RWPE1 (cell line): ENCODE measurements around the gene MAP1S.

Source experiments
- CTCF ChIA-PET: fragments of 350-600 bp; sonication (Branson Sonifier 250); formaldehyde crosslinking; extraction: SDS; loops from one replicate; lab custom pipeline; 2021; lab: Yijun Ruan, JAX
- POLR2A ChIA-PET: fragments of 400-600 bp; formaldehyde crosslinking; extraction: SDS; loops from one replicate; lab custom pipeline; 2020; ENCODE audit warnings: antibody characterized with exemption; ENCODE audit not compliant: low non-redundant PET; lab: Yijun Ruan, JAX
- DNase-seq: peaks from one replicate; pipeline ENCODE4 v3.0.0; 2012; ENCODE audit warnings: low spot score
- H3K27ac ChIP-seq: fragments of 450-650 bp; 2 replicates; pipeline ENCODE4 v1.5.1; 2017
- CTCF ChIP-seq: fragments of 450-650 bp; conservative IDR thresholded peaks from 2 replicates; pipeline ENCODE4 v1.5.1; 2017; ENCODE audit warnings: low read depth, mild to moderate bottlenecking

Gene MAP1S

DNA sequence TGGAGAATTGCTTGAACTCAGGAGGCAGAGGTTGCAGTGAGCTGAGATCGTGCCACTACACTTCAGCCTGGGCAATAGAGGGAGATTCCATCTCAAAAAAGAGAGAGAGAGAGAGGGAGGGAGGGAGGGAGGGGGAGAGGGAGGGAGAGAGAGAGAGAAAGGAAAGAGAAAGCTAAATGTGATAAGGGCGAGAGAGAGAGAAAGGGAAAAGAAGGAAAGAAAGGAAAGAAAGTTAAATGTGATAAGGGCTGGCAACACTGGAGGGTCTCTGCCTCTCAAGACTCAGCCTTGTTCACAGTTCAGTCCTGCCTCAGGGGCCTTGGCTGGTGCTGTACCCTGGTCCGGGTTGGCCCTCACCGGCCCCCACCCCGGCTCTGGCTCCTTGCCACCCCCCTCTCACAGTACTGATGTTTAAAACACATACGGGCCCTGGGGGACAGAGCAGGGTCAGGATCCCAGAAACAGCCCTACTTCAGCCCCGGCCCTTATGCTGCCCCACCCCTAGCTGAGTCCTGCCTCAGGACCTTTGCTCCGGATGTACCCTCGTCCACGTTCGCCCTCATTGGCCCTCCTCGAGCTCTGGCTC lies 3.5 kb downstream of the MAP1S start:
- no peak for TF ChIP-seq CTCF
- no peak overlapping the region; the same call in 1 of the 2 replicates for H3K27ac ChIP-seq
- ChIA-PET POLR2A (interaction anchor here (0.7 kb wide), 1 partner anchor 20 kb away, joined by 3 read pairs; no protein-coding TSS in a partner anchor), CTCF (interaction anchor here (0.6 kb wide), 1 partner anchor 12 kb away, joined by 3 read pairs; no protein-coding TSS in a partner anchor)
- DNase-seq: no peak

- ChIA-PET POLR2A (interaction anchor here (0.6 kb wide), 2 partner anchors 14 to 215 kb away, joined by 3 to 4 read pairs; no protein-coding TSS in a partner anchor), CTCF (interaction anchor here (3.0 kb wide), 1 partner anchor 42 kb away, joined by 14 read pairs; no protein-coding TSS in a partner anchor)
- H3K27ac ChIP-seq: no peak overlapping the region
- TF ChIP-seq CTCF: no peak
- DNase-seq: no peak
Observed at GRCh38 chr19:17724655-17725054, 5.4 kb downstream of the MAP1S start.

- no peak overlapping the region for H3K27ac ChIP-seq
- ChIA-PET CTCF (interaction anchor here (0.5 to 3.0 kb wide), 6 partner anchors 15 to 309 kb away, joined by 3 to 14 read pairs (median 6); no protein-coding TSS in a partner anchor), POLR2A (no interaction called here)
- TF ChIP-seq CTCF: no peak; the same call in 1 of the 2 replicates
- no peak for DNase-seq
Observed at GRCh38 chr19:17725422-17726078, 6.3 kb downstream of the MAP1S start.

DNA sequence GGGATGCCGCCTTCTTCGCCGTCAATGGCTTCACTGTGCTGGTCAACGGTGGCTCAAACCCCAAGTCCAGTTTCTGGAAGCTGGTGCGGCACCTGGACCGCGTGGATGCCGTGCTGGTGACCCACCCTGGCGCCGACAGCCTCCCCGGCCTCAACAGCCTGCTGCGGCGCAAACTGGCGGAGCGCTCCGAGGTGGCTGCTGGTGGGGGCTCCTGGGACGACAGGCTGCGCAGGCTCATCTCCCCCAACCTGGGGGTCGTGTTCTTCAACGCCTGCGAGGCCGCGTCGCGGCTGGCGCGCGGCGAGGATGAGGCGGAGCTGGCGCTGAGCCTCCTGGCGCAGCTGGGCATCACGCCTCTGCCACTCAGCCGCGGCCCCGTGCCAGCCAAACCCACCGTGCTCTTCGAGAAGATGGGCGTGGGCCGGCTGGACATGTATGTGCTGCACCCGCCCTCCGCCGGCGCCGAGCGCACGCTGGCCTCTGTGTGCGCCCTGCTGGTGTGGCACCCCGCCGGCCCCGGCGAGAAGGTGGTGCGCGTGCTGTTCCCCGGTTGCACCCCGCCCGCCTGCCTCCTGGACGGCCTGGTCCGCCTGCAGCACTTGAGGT lies 7.0 kb downstream of the MAP1S start:
- DNase-seq: no peak
- no peak overlapping the region for H3K27ac ChIP-seq
- POLR2A ChIA-PET: no interaction called here
- CTCF ChIA-PET: interaction anchor here (0.5 to 3.0 kb wide), 5 partner anchors 15 to 309 kb away, joined by 3 to 14 read pairs (median 5); no protein-coding TSS in a partner anchor
- no peak for TF ChIP-seq CTCF

- CTCF ChIA-PET: interaction anchor here (1.1 to 3.0 kb wide), 3 partner anchors 14 to 39 kb away, joined by 3 to 14 read pairs (median 8); no protein-coding TSS in a partner anchor
- POLR2A ChIA-PET: no interaction called here
- no peak for TF ChIP-seq CTCF
- DNase-seq: no peak
- H3K27ac ChIP-seq: no peak overlapping the region
Observed at GRCh38 chr19:17726964-17727773, 7.9 kb downstream of the MAP1S start.
